Esophagus muscularis mucosa (tissue), 4 donors: ENCODE data around the gene GMDS.

Experiments
- CTCF ChIP-seq, 3 experiments: fragments of 200-600 bp in 2 of 3; fragments of 450-650 bp in 1 of 3; sonication (generic) in 2 of 3; IDR thresholded peaks; one replicate each; pipeline ENCODE4 v1.5.1; 2017 to 2019; ENCODE audit warnings: antibody characterized with exemption in 3 of 3, mild to moderate bottlenecking in 2 of 3, moderate library complexity in 1 of 3
- EP300 ChIP-seq: sonication (generic); formaldehyde crosslinking; IDR thresholded peaks from one replicate; pipeline ENCODE4 v1.6.1; 2017; ENCODE audit warnings: antibody characterized with exemption
- POLR2A ChIP-seq: fragments of 450-650 bp; IDR thresholded peaks from one replicate; pipeline ENCODE4 v1.6.1; 2017; ENCODE audit warnings: antibody characterized with exemption, moderate library complexity, mild to moderate bottlenecking, low read depth
- POLR2AphosphoS5 ChIP-seq, 2 donors: sonication (generic); formaldehyde crosslinking; IDR thresholded peaks; one replicate each; pipeline ENCODE4 v1.6.1; 2017; ENCODE audit warnings: antibody characterized with exemption in 2 of 2

GRCh38 chr6:1896897-1897296 lies 348.5 kb downstream of the GMDS start:
- TF ChIP-seq CTCF (IDR thresholded peaks at IDR 0.05) = no peak
- TF ChIP-seq POLR2A = no peak
- no peak for TF ChIP-seq EP300
- TF ChIP-seq POLR2AphosphoS5 (IDR thresholded peaks at IDR 0.05) = no peak
